Measurements from ENCODE around the gene VEGFA.

GRCh38 chr6:43823390-43823789 is 53.4 kb downstream of the VEGFA start:
- no peak for TF ChIP-seq CTCF (conservative IDR thresholded peaks at IDR 0.05)
- TF ChIP-seq EZH2 (IDR thresholded peaks at IDR 0.05; ENCODE audit: low read depth), result no peak

Data from PC-9 (cell line).